Duodenal mucosa (tissue), 2 donors: ENCODE measurements around the gene TMCC1.

Experiments used
- H3K27ac ChIP-seq: one replicate; pipeline ENCODE4 v1.7.0; 2013; ENCODE audit warnings: low read depth, low read length
- H3K27me3 ChIP-seq, 2 donors: one replicate each; pipeline ENCODE4 v1.7.0; 2013; ENCODE audit warnings: low read length in 2 of 2, control low read depth in 1 of 2; ENCODE audit not compliant: insufficient read depth in 2 of 2, control insufficient read depth in 1 of 2
- H3K36me3 ChIP-seq, 2 donors: one replicate each; pipeline ENCODE4 v1.7.0; 2013; ENCODE audit warnings: low read length in 2 of 2, control low read depth in 1 of 2; ENCODE audit not compliant: insufficient read depth in 2 of 2, control insufficient read depth in 1 of 2
- H3K4me1 ChIP-seq, 2 donors: one replicate each; pipeline ENCODE4 v1.7.0; 2013; ENCODE audit warnings: low read length in 2 of 2, control low read depth in 1 of 2; ENCODE audit not compliant: insufficient read depth in 2 of 2, control insufficient read depth in 1 of 2
- H3K4me3 ChIP-seq, 2 donors: one replicate each; pipeline ENCODE4 v1.7.0; 2013; ENCODE audit warnings: low read length in 2 of 2, low read depth in 1 of 2
- H3K9ac ChIP-seq, 2 donors: one replicate each; pipeline ENCODE4 v1.7.0; 2013; ENCODE audit warnings: low read length in 2 of 2, low read depth in 1 of 2
- H3K9me3 ChIP-seq, 2 donors: one replicate each; pipeline ENCODE4 v1.7.0; 2013; ENCODE audit warnings: low read length in 2 of 2, control low read depth in 1 of 2; ENCODE audit not compliant: control insufficient read depth in 1 of 2

The TMCC1 gene

DNA sequence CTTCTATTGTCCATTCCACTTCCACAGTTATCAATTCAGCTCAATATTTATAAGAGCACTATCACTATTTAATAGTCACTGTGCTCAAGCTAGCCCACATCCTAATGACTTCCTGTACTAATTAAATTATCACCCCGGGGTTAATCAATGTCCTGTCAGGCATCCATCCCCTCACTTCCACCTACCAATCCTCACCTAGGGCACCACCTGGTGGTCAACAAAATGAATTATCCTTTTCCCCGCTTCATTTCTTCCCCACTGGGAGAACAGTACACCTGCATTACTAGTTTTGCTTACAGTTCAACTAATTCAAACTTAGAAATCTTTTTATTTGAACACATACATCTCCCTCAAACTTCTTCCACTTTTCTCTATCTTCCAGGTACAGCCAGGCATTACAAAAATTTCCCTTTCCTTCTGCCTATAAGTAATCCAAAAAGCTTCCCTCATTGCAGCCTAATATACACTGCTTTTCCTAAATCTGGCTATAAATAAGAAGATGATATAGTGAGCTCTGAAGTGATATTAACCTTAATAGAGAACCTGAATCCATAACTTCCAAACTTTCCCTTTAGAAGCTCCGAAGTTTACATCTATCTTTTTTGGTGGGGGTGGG, 68.5 kb downstream of the TMCC1 start:
- Histone ChIP-seq H3K36me3 (peaks cover 0 to 8% of the 10 kb centered on the region in 2 donors), H3K27ac (no peak overlapping the region), H3K4me3 (no peak overlapping the region), H3K27me3 (no peaks in the 10 kb centered on the region), H3K9ac (no peak overlapping the region), H3K4me1 (peaks cover 0 to 11% of the 10 kb centered on the region in 2 donors), H3K9me3 (no peaks in the 10 kb centered on the region)

- no peaks in the 10 kb centered on the region for H3K27me3 ChIP-seq
- no peak overlapping the region for H3K4me3 ChIP-seq
- H3K4me1 ChIP-seq = peaks cover 0 to 9% of the 10 kb centered on the region in 2 donors
- no peak overlapping the region for H3K27ac ChIP-seq
- H3K36me3 ChIP-seq = peaks cover 0 to 2% of the 10 kb centered on the region in 2 donors
- H3K9me3 ChIP-seq = no peaks in the 10 kb centered on the region
- H3K9ac ChIP-seq = no peak overlapping the region
Measured at GRCh38 chr3:129822679-129823078, 70.8 kb downstream of the TMCC1 start.

DNA sequence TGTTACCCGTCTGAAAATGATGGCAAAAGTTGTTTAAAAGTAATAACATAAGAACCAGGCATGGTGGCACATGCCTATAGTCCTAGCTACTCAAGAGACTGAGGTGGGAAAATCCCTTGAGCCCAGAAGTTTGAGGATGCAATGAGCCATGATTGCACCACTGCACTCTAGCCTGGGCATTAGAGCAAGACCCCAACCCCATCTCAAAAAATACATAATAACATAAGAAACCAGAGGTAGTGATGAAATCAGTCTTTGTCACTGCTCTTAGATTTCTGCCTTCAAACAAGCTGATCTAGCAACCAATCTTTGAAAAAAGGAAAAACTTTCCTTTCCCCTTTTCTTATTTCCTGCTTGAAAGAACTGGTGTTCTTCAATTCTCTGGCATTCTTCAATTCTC, 71.3 kb downstream of the TMCC1 start:
- H3K27ac ChIP-seq = no peak overlapping the region
- peaks cover 0 to 9% of the 10 kb centered on the region in 2 donors for H3K4me1 ChIP-seq
- no peak overlapping the region for H3K9ac ChIP-seq

DNA sequence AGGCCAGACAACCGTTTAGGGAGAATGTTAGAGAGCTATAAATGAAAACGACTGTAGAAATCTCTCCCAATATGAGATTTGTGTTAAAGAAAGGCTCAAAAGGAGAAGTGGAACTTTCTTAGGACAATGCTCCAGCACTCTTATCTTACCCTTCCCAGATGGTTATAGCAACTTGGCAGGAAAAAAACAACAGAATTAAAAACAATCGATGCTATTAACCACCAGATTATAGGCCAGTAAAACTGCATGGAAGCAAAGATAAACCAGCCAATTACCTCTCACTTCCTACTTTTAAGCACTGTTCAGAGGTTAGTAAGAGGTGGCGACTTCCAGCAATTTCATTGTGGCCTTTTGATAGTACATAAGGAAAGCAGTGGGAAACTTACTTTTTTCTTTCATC, 72.9 kb downstream of the TMCC1 start:
- no peaks in the 10 kb centered on the region for H3K27me3 ChIP-seq
- H3K36me3 ChIP-seq = no peaks in the 10 kb centered on the region
- peaks cover 0 to 9% of the 10 kb centered on the region in 2 donors for H3K4me1 ChIP-seq
- no peaks in the 10 kb centered on the region for H3K9me3 ChIP-seq
- no peak overlapping the region for H3K27ac ChIP-seq
- H3K4me3 ChIP-seq = no peak overlapping the region
- H3K9ac ChIP-seq = no peak overlapping the region

More for the DNA sequence above, 71.3 kb downstream of the TMCC1 start:
- Histone ChIP-seq H3K27me3 (no peaks in the 10 kb centered on the region), H3K9me3 (no peaks in the 10 kb centered on the region), H3K4me3 (no peak overlapping the region), H3K36me3 (no peaks in the 10 kb centered on the region)

DNA sequence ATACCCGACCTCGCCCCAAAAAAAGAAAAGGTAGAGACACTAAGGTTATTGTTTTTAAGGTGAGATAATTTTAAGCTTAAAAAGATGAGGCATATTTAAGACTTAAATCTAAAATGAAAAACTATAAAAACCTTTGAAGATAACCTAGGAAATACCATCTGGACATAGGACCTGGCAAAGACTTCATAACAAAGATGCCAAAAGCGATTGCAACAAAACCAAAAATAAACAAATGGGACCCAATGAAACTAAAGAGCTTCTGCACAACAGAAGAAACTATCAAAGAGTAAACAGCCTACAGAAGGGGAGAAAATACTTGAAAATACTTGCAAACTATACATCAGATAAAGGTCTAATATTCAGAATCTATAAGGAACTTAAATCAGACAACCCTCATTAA, 80.9 kb downstream of the TMCC1 start:
- no peak overlapping the region for H3K4me3 ChIP-seq
- no peak overlapping the region for H3K9ac ChIP-seq
- H3K27ac ChIP-seq = no peak overlapping the region
- no peaks in the 10 kb centered on the region for H3K4me1 ChIP-seq
- no peaks in the 10 kb centered on the region for H3K36me3 ChIP-seq
- no peaks in the 10 kb centered on the region for H3K27me3 ChIP-seq
- no peaks in the 10 kb centered on the region for H3K9me3 ChIP-seq

DNA sequence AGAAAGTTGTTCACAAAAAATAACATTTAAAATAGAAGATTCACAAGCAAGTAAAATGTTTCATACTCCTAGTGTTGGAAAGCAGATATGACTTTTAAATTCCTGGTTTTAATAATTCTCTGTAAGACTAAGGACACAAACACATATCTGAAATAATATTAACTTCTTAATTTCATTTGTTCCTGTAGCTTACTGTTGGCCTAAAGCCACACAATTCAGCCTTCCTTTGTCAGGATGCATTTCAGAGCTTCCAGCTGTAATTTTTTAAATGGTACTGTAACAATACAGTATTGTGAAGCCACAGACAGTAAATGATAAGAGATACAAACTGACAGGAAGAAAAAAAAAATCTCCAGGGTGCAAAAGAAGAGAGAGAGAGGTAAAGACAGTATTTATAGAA, 84.2 kb downstream of the TMCC1 start:
- no peak overlapping the region for H3K27ac ChIP-seq
- H3K36me3 ChIP-seq = no peaks in the 10 kb centered on the region
- no peak overlapping the region for H3K4me3 ChIP-seq
- no peaks in the 10 kb centered on the region for H3K9me3 ChIP-seq
- H3K4me1 ChIP-seq = no peaks in the 10 kb centered on the region
- H3K27me3 ChIP-seq = no peaks in the 10 kb centered on the region
- H3K9ac ChIP-seq = no peak overlapping the region

DNA sequence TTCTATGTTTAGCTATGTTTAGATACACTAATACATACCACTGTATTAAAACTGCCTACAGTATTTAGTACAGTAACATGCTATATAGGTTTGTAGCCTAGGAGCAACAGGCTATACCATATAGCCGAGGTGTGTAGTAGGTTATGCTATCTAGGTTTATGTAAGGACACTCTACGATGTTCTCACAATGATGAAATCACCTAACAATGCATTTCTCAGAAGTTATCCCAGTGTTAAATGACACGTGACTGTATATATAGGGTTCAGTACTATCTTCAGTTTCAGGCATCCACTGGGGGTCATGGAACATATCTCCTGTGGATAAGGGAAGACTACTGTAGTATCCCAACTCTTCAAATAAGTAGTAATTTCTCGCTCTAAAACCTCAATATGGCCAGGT, 97.4 kb downstream of the TMCC1 start:
- Histone ChIP-seq H3K4me1 (peaks cover 16 to 18% of the 10 kb centered on the region in 2 donors), H3K9ac (no peak overlapping the region), H3K36me3 (no peaks in the 10 kb centered on the region), H3K27ac (no peak overlapping the region), H3K9me3 (no peaks in the 10 kb centered on the region), H3K27me3 (no peaks in the 10 kb centered on the region), H3K4me3 (no peak overlapping the region)

GRCh38 chr3:129795186-129796010, 98.1 kb downstream of the TMCC1 start:
- H3K36me3 ChIP-seq = no peaks in the 10 kb centered on the region
- H3K27ac ChIP-seq = no peak overlapping the region
- no peak overlapping the region for H3K9ac ChIP-seq
- no peaks in the 10 kb centered on the region for H3K9me3 ChIP-seq
- peak overlapping the region in 1 of 2 donors; percentile 9 for H3K4me3 ChIP-seq
- H3K4me1 ChIP-seq = peaks cover 16 to 18% of the 10 kb centered on the region in 2 donors
- H3K27me3 ChIP-seq = no peaks in the 10 kb centered on the region

GRCh38 chr3:129794311-129795185, 99.0 kb downstream of the TMCC1 start:
- H3K4me3 ChIP-seq = peak overlapping the region; percentile 9 to 57

DNA sequence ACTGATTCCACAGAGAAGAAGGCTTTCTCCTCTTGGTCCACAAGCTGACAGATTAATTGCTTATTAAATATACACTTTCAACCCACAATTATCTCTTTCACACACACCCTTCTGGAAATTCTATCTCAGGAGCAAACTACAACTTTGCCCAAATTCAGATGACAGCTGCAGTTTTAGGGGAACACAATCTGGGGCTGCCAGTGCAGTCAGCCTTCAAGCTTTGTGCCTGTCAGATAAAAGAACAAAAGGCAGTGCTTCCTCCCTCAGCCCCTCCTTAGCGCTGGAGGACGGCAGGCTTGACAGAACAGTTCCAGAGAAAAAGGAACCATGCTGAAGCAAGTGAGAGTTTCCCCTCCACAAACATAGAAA, 99.6 kb downstream of the TMCC1 start:
- H3K9ac ChIP-seq = no peak overlapping the region
- no peaks in the 10 kb centered on the region for H3K9me3 ChIP-seq
- no peaks in the 10 kb centered on the region for H3K27me3 ChIP-seq
- peak overlapping the region in 1 of 2 donors; percentile 2 for H3K4me3 ChIP-seq
- no peaks in the 10 kb centered on the region for H3K36me3 ChIP-seq
- H3K27ac ChIP-seq = no peak overlapping the region
- peaks cover 16 to 18% of the 10 kb centered on the region in 2 donors for H3K4me1 ChIP-seq

More at GRCh38 chr3:129794311-129795185, 99.0 kb downstream of the TMCC1 start:
- Histone ChIP-seq H3K27ac (no peak overlapping the region), H3K4me1 (peaks cover 16 to 18% of the 10 kb centered on the region in 2 donors), H3K36me3 (no peaks in the 10 kb centered on the region), H3K9ac (no peak overlapping the region), H3K9me3 (no peaks in the 10 kb centered on the region), H3K27me3 (no peaks in the 10 kb centered on the region)
